IPS DF 4.7 (cell line): ENCODE results near the gene AP5Z1.

Experiments
- DNase-seq: peaks from one replicate; pipeline ENCODE4 v3.0.0-alpha.2; 2013; ENCODE audit warnings: low spot score; ENCODE audit errors: extremely low read depth

The AP5Z1 gene

DNA sequence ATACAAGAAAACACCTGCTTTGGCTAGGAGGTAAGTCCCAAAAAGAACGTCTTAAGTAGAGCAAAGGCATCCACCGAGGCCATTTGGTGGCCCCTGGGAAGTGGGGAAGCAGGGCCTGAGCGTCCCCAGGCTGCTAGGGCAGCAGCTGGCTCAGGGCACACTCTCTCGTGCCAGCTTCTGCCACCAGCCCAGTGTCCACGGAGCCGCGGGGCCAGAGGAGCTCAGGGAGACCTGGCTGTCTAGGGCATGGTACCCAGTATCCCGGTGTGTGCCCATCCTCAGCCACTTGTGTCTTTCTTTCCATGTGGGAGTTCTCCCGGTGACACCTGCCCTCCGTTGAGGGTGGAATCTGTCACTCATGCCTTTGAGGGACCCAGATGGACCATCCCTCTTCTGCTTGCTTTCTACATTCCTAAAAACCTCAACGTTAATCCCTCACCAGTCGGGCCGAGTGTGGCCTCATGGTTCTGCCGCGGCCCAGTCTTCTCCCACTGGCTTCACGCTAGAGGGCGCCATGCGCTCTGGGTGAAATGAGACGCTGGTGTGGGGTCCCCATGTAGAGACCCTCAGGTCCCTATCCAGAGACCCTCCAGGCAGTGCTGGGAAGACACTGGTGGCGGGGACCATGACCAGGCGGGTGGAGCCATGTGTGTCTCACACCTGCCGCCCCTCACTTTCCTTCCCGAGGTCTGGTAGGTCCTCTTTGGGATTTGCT is 9.5 kb upstream of the AP5Z1 start:
- DNase-seq, result no peak

DNA sequence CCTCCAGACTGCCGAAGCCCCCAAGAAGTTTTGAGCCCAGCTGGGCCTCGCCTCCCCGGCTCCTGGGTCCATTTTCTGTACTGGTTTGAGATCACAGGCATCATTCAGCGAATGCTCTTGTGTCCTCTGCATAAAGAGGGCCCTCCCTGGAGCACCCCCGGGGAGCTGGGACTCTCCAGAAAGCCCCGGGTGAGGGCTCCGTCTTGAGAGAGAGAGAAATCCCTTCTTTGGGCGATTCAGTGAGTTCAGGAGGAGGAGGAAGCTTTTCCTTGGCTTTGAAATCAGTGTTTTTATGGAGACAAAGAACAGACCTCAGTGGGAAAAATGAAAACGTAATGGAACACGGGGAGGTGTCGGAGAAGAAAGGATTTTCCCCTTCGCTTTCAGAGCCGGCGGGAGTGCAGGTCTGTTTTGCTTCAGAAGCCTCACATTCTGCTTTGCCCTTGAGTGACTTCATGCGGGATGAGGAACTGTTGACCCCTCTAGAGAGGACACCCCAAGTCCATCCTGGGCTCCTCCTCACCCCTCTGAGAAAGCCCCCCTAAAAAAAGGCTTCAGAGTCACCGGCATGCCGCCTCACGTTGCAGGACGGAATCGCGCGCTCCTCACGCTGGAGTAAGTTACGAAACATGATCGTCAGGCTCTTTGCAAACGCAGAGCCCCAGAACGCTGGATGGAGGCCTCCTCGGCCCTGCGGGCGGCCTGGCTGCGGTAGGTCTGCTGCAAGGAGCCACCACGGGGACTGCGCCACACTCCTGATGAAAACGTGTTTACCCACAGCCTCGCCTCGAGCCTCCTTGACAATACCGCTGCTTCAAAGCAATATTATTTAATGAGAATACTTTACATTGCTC is 8.5 kb upstream of the AP5Z1 start:
- DNase-seq, result no peak

DNA sequence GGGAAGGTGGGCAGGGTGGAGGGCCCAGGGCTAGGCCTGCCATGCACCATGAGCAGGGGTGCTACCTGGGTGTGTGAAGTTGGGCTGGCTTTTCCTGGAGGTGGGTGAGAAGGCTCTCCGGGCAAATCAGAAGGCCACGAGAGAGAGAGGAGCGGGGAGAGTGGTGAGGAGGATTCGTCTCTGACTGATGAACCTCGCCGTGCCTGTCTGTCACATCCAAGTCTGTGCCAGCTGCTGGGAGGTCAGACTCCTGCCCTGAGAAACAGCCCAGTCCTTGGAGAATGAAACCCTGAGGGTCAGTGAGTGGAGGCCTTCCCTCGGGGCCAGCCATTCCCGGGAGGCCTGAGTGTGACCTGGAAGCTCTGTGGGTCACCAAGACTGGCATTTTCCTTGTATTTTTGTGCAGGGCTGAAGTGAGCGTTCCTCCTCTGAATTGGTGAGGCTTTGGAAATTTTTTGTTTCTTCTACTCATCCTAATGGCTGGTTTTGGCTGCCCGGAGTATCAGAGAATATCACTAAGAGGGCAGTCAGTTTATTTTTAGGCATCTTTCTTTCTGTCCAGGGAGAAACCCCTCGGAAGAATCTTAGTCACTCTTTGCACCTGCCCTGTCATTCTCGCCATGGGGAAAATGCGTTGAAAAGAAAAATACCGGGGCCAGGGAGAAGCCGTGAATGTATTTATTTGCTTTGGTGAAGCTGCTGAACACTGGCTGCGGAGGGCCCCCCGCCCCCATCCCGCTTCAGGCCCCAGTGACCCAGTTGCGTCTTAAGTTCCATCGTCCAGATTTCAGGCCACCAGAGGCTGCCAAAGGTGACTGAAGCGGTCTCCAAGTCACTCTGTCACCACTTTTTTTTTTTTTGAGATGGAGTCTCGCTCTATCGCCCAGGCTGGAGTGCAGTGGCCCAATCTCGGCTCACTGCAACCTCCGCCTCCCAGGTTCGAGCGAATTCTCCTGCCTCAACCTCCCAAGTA is 6.5 kb upstream of the AP5Z1 start:
- DNase-seq, result no peak

DNA sequence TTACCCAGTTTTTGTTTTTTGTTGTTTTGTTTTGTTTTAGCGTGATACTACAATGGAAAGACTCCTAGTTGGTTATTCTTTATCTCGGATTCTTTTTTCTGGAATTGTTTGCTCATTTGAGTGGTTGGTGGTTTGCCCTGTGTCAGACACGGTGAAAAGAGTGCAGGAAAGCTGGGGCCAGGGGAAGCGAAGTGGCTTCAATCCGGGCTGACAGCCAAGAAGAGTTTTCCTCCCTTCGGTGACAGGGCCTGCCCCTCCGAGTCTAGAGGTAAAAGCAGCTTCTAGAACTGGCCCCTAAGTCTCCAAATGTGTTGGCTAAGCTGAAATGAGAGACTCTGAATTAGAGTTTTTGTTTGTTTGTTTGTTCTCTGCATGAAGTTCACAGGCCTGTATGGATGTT is 5.7 kb upstream of the AP5Z1 start:
- no peak for DNase-seq

DNA sequence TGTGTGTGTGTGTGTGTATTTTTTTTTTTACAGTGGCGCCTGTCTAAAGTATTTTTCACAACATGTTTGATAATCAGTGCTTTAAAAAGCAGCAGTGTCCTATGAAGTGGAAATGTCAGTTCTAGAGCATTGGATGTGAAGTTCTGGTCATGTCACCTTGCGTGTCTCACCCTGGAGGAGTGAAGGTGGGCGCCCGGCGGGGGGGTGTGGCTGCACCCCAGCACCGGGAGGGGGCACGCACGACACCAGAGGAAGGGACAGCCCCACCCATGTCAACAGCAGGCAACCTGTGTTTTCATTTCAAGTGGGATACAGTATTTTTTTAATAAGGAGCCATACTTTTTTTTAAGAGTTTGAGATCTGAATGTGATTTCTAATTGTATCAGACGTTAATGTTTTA is 4.5 kb upstream of the AP5Z1 start:
- no peak for DNase-seq

- DNase-seq, result no peak
Measured at GRCh38 chr7:4771737-4772136, 3.7 kb upstream of the AP5Z1 start.

DNA sequence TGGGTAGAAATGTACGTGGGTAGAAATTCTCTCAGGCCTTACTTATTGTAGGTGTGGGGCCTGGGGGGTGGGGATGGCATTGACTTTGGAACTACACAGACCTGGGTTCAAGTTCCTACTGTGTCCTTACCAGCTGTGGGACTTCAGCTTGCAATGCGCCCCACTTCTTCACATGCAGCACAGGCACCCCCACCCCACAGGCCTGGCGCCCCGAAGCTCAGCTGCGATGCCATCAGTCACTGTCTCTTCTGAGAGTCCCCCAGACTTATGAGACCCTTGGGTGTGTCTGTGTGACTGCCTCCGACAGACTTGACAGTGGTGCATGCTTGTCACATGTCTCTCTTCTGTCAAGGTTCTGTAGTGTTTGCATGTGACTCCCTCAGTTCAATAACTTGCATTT is 3.1 kb upstream of the AP5Z1 start:
- DNase-seq, result no peak

DNA sequence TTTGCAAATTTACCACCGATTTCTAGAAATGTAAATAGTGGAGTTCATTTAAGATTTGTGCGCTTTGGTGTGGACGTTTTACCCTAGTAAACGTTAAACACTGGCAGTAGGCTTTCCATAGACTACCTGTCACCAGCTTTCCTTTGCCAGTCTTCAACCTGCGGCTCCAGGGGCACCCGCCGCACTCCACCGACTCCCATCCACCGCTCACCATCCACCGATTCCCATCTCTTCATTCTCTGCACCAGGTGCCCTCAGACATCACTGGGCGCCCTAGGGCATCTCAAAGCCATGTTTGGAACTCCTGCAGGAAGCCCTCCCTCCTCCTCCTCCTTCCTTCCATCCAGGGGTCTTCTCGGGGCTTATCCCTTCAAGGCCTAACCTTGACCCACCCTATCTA is 1.4 kb upstream of the AP5Z1 start:
- DNase-seq, result no peak

DNA sequence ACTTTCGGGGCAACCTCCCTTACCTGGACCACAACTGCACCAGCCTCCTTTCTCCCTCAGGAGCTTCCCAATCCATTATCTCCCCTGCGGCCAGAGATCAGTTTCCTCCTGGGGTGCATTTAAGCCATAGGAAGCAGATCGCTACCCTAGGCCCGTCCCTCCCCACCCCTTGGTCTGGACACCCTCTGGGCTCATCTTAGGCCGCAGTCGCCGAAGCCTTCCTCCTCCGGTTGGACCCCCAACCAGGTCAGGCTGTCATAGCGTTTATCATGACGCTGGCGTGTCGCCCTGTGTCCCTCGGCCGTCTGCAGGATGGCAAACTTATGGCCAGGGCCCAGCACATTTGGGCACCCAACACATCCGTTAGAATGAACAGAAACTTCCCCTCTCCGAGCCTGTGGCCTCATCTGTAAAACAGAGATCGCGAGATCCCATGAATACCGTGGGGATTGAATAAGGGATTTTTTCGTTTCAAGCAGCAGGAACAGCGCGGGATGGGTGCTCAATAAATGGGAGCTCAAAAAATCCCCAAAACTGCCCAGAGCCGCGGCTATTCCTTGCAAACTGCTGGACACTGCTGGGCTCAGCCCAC is 669 bp upstream of the AP5Z1 start:
- DNase-seq, result no peak

DNA sequence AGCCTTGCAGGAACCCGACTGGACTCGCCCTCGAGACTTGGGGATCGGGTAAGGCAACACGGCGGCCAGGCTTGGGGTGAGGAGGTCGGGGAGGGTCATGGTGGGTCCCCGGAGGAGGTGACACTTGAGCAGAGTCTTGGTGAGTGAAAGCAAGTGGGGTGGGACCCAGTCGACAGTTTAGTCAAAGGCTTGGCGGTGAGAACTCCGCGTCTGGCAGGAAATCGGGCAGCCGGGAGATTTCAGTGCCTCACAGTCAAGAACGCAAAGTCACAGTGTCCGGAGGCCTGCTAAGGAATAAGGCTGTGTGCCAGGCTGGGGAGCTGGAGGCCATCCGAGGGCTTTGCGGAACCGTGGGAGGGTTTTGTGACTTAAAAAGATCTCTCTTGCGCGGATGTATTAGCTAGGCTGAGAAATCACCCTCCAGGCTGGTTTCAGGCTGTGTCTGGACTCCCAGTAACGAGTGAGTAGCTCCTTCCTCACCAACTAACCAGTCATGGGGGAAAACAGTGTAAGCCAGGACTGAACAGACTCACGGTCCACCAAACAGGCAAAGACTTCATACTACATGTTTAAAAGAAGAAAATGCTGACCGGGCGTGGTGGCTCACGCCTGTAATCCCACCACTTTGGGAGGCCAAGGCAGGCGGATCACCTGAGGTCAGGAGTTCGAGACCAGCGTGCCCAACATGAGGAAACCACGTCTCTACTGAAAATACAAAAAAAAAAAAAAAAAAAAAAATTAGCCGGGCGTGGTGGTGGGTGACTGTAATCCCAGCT is 613 bp downstream of the AP5Z1 start:
- DNase-seq, result no peak

- DNase-seq, result no peak
Measured at GRCh38 chr7:4779118-4779517, 3.7 kb downstream of the AP5Z1 start.

- DNase-seq, result no peak
Measured at GRCh38 chr7:4781366-4782069, 6.1 kb downstream of the AP5Z1 start.

- DNase-seq, result no peak
Measured at GRCh38 chr7:4782333-4783291, 7.2 kb downstream of the AP5Z1 start.

- no peak for DNase-seq
Measured at GRCh38 chr7:4783292-4783652, 7.8 kb downstream of the AP5Z1 start.

DNA sequence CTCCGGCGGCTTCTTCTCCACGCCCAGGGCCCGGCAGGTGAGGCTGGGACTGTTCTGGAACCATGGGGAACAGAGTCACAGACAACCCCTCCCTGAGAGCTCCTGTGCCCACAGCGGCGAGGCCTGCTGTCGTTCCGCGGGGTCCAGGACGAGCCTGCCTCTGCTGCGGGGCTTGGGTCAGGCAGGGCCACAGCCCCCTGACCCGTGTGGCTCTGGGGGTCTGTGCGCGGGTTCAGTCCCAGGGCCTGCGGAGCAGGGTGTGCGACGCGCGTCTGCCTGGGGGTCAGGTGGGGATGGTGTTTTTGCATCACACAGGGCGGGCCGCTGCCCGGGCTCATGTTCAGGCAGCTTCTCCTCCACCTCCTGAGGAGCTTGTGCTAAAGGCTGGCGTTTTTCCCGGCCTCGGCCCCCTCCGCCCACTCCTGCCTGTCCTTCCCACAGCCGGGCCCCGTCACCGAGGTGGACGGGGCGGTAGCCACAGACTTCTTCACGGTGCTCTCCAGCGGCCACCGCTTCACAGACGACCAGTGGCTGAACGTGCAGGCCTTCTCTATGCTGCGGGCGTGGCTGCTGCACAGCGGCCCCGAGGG is 8.4 kb downstream of the AP5Z1 start:
- DNase-seq, result no peak

DNA sequence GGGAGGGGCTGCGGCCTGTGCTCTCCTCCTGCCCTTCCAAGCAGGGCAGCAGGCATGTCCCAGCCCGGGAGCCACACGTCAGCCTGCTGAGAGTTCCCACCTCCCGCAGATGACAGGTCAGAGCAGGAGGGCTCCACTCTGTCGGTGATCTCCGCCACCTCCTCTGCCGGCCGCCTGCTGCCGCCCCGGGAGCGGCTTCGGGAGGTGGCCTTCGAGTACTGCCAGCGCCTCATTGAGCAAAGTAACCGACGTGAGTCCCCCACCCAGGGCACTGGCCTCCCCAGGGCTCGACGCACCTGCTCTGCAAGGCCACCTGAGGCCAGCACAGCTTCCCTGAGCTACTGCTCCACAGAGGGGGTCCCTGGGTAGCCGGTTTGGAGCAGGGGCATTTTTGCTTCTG is 9.4 kb downstream of the AP5Z1 start:
- no peak for DNase-seq

- DNase-seq, result no peak
Measured at GRCh38 chr7:4785371-4785770, 9.9 kb downstream of the AP5Z1 start.

- no peak for DNase-seq
Measured at GRCh38 chr7:4786015-4786414, 10.6 kb downstream of the AP5Z1 start.

DNA sequence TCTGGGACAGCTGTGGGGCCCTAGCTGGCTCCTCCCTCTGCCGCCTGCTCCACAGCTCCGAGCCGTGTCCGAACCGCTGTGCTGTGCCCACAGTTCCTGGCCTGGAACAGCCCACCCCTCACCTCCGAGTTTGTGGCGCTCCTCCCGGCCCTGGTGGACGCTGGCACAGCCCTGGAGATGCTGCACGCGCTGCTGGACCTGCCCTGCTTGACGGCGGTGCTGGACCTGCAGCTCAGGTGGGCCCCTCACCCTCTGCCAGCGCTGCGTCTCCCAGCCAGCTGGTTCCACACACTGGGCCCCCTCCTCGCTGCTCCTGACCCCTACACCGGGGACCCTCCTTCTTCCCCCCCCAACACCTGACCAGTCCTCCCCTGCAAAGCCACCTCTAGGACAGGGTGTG is 12.1 kb downstream of the AP5Z1 start:
- DNase-seq, result no peak
